ENCODE results near the gene SENP6. TPM values are rescaled to one million over a fixed set of nuclear protein-coding genes. Genes with fewer than 3 reads are reported as not detected.

SENP6 gene
- polyA plus RNA-seq, 3 donors = 116 to 155 (median 152) TPM

GRCh38 chr6:75761489-75761888 is 159.8 kb downstream of the SENP6 start:
- DNase-seq (ENCODE audit: extremely low read depth in 1 of 11, low read depth in 9 of 11, low spot score in 4 of 11) = no peak

GRCh38 chr6:75762063-75762462 is 160.4 kb downstream of the SENP6 start:
- DNase-seq (ENCODE audit: extremely low read depth in 1 of 11, low read depth in 9 of 11, low spot score in 4 of 11) = no peak

GRCh38 chr6:75766387-75766786 is 164.7 kb downstream of the SENP6 start:
- DNase-seq (ENCODE audit: extremely low read depth in 1 of 11, low read depth in 9 of 11, low spot score in 4 of 11) = no peak

Other genes starting within 250 kb of the SENP6 start
- 1 to 10 TPM; 2.3 to 3.5 (median 3.1) TPM for gene FILIP1, start 108.1 kb upstream of the SENP6 start, polyA plus RNA-seq (ENCODE audit: insufficient read length in 3 of 3)
- gene MYO6, start 147.4 kb downstream of the SENP6 start, polyA plus RNA-seq (ENCODE audit: insufficient read length in 3 of 3) = 100 to 1,000 TPM in 2 of 3 donors, 10 to 100 TPM in 1; 95.8 to 123 (median 104) TPM